Measurements from ENCODE around the gene SRP14. TPM values are rescaled to one million over a fixed set of nuclear protein-coding genes. Genes with fewer than 3 reads are reported as not detected.

Gene SRP14
- total RNA-seq, 2 experiments from 2014 or later, result 130 to 188 TPM

DNA sequence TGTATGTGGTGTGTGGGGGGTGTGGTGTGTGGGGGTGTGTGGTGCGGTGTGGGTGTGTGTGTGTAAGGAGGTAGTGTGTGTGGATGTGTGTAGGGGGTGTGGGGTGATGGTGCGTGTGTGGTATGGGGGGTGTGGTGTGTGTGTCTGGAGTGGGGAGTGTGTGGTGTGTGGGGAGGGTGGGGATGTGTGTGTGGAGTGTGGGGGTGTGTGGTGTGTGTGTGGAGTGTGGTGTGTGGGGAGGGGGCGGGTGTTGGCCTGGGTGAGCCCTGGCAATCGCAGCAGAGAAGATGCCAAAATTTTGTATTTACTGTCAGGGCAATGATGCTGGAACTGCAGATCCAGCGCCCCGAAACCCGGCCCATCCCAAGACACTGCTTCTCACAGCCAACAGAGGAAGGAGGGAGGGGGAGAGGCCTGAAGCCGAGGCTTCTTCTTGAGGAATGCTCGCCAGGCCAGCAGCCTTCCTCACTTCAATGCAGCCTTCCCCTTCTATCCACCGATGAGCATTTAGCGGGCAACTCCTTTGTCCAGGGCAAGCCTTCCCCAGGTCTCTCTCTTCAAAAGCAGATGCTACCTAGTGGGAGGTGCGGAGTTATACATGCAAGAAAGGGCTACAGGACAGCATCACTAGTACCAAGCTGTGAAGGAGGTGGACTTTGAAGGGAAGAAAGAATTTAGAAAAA, 11.9 kb upstream of the SRP14 start:
- CTCF ChIA-PET (ENCODE audit: unreplicated experiment), result no interaction called here
- H3K4me3 ChIP-seq (ENCODE audit: low read depth, low read length, poor library complexity, severe bottlenecking), result no peak overlapping the region
- H3K36me3 ChIP-seq (ENCODE audit: insufficient read depth, low read length), result no peaks in the 10 kb centered on the region
- no peaks in the 10 kb centered on the region for H3K9me3 ChIP-seq (ENCODE audit: low read length)
- DNase-seq (ENCODE audit: low spot score), result no peak
- H3K4me2 ChIP-seq (ENCODE audit: low read length), result no peak overlapping the region
- H3K27ac ChIP-seq (ENCODE audit: low read depth, low read length, poor library complexity, severe bottlenecking), result no peak overlapping the region
- POLR2A ChIA-PET, result interaction anchor here (1.4 to 2.6 kb wide), 2 partner anchors 16 to 56 kb away, joined by 4 to 9 read pairs; no protein-coding TSS in a partner anchor
- no peaks in the 10 kb centered on the region for H3K79me2 ChIP-seq (ENCODE audit: insufficient read depth, low read depth, low read length)
- TF ChIP-seq, protein P1, sequence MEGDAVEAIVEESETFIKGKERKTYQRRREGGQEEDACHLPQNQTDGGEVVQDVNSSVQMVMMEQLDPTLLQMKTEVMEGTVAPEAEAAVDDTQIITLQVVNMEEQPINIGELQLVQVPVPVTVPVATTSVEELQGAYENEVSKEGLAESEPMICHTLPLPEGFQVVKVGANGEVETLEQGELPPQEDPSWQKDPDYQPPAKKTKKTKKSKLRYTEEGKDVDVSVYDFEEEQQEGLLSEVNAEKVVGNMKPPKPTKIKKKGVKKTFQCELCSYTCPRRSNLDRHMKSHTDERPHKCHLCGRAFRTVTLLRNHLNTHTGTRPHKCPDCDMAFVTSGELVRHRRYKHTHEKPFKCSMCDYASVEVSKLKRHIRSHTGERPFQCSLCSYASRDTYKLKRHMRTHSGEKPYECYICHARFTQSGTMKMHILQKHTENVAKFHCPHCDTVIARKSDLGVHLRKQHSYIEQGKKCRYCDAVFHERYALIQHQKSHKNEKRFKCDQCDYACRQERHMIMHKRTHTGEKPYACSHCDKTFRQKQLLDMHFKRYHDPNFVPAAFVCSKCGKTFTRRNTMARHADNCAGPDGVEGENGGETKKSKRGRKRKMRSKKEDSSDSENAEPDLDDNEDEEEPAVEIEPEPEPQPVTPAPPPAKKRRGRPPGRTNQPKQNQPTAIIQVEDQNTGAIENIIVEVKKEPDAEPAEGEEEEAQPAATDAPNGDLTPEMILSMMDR (conservative IDR thresholded peaks at IDR 0.05; ENCODE audit: low read length), result no peak
- TF ChIP-seq EZH2phosphoT487 (IDR thresholded peaks at IDR 0.05; ENCODE audit: borderline replicate concordance, low read depth, low read length), result no peak
- H3K4me1 ChIP-seq (ENCODE audit: insufficient read depth, low read length, poor library complexity, severe bottlenecking), result peaks cover 74% of the 10 kb centered on the region
- H4K20me1 ChIP-seq (ENCODE audit: insufficient read depth, low read length), result no peaks in the 10 kb centered on the region
- no peaks in the 10 kb centered on the region for H3K9me2 ChIP-seq (ENCODE audit: insufficient read depth, low read length)
- H2AFZ ChIP-seq (ENCODE audit: low read length), result no peak overlapping the region
- intact Hi-C loops (cut with micrococcal nuclease; ENCODE audit: unreplicated experiment), result loop anchor here (5.0 kb wide), 1 partner anchor 271 kb away; the partner anchor contains the start of gene INAFM2
- no TSS peak for BruUV-seq (replicated peaks)

GRCh38 chr15:40048926-40049475, 10.0 kb upstream of the SRP14 start:
- ChIA-PET CTCF (ENCODE audit: unreplicated experiment) (interaction anchor here (1.5 to 4.5 kb wide), 3 partner anchors 9 to 57 kb away, joined by 3 to 81 read pairs (median 9); no protein-coding TSS in a partner anchor), POLR2A (interaction anchor here (0.5 to 4.8 kb wide), 11 partner anchors 10 to 144 kb away, joined by 3 to 37 read pairs (median 4); partner anchors contain the start of gene BMF)
- no peak for DNase-seq (ENCODE audit: low spot score)
- H3K27ac ChIP-seq (ENCODE audit: low read depth, low read length, poor library complexity, severe bottlenecking), result peak overlapping the region; percentile 38
- BruUV-seq (replicated peaks), result no TSS peak
- H3K4me3 ChIP-seq (ENCODE audit: low read depth, low read length, poor library complexity, severe bottlenecking), result no peak overlapping the region
- TF ChIP-seq, protein P1 (conservative IDR thresholded peaks at IDR 0.05; ENCODE audit: low read length), result no peak
- TF ChIP-seq EZH2phosphoT487 (IDR thresholded peaks at IDR 0.05; ENCODE audit: borderline replicate concordance, low read depth, low read length), result no peak
- no peak overlapping the region for H3K4me2 ChIP-seq (ENCODE audit: low read length)
- no peaks in the 10 kb centered on the region for H3K9me2 ChIP-seq (ENCODE audit: insufficient read depth, low read length)
- no peak overlapping the region for H2AFZ ChIP-seq (ENCODE audit: low read length)
- no peaks in the 10 kb centered on the region for H4K20me1 ChIP-seq (ENCODE audit: insufficient read depth, low read length)
- intact Hi-C loops (cut with micrococcal nuclease; ENCODE audit: unreplicated experiment), result loop anchor here (5.0 kb wide), 2 partner anchors 128 to 267 kb away; partner anchors contain the start of gene FSIP1
- no peaks in the 10 kb centered on the region for H3K9me3 ChIP-seq (ENCODE audit: low read length)
- no peaks in the 10 kb centered on the region for H3K79me2 ChIP-seq (ENCODE audit: insufficient read depth, low read depth, low read length)
- peaks cover 73% of the 10 kb centered on the region for H3K4me1 ChIP-seq (ENCODE audit: insufficient read depth, low read length, poor library complexity, severe bottlenecking)
- no peaks in the 10 kb centered on the region for H3K36me3 ChIP-seq (ENCODE audit: insufficient read depth, low read length)
